GM19035 (cell line): ENCODE data around the gene MRC2.
"Not testable (repeated sequence)": the region's sequence is repeated elsewhere in the genome, so short reads cannot be mapped to it uniquely, and the experiment has no call there.

Source experiments
- ATAC-seq: cut with Tn5 transposase; IDR thresholded peaks from one replicate; pipeline ENCODE4 v1.9.1; 2021; ENCODE audit not compliant: unreplicated experiment

MRC2 gene

DNA sequence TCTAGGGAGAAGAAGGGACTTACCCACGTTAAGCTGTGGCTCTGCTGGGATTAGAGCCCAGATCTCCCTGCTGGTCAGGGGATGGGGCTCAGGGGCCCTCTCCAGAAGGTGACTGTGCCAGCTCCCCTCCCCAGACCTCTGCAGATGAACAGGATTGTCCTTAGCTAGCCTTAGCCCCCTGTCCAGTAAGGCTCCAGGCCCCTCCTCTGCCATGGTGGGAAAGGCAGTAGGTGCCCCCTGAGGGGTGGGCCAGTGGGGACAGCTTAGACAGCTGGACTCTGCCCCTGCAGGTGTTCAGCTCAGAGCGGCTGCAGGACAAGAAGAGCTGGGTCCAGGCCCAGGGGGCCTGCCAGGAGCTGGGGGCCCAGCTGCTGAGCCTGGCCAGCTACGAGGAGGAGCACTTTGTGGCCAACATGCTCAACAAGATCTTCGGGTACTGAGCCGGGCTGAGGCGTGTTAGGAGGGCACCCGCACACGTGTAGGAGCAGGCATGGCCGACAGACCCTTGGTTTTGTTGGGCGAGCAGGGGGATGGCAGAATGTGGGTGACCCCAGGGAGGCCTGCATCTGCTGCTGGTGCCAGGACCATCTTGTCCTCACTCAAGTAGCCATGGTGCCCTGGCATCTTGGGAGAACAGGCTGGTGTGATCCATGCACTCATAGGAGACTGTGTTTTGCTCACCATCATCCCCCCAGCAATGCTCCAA, 50.9 kb downstream of the MRC2 start:
- ATAC-seq: no peak

DNA sequence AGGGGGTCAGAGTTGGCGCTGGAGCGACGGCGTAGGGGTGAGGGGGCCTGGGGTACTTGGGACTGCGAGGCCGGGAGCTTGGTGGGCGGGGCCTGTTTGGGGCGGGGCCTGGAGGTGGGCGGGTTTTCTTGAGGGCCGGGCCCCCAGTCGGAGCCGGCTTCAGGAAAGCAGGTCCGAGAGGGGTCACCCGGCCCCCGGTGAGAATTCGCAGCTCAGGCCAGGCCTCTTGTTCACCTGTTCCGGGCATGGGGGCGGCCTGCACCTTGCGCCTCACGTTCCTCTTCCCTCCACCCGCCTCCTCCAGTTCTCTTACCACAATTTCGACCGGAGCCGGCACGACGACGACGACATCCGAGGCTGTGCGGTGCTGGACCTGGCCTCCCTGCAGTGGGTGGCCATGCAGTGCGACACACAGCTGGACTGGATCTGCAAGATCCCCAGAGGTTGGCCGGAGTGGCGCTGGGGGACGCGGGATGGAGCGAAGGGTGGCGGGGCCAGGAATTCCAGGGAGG, 52.5 kb downstream of the MRC2 start:
- no peak for ATAC-seq

DNA sequence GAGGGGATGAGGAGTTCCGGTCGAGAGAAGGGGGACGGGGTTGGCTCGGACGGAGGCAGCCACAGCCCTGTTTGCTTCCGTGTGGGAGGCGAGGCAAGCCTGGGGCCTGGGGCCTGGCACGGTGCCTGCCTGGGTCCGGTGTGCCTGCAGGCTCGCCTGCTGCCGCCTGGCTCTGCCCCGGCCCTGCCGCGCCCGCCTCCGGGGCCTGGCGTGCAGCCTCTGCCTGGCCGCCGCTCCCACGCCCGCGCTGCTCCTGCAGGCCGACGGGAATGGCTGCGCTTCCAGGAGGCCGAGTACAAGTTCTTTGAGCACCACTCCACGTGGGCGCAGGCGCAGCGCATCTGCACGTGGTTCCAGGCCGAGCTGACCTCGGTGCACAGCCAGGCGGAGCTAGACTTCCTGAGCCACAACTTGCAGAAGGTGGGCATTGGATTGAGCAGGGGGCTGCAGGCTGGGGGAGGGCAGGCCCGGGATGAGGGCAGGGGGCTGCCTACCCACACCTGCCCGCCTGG, 53.1 kb downstream of the MRC2 start:
- no peak for ATAC-seq

DNA sequence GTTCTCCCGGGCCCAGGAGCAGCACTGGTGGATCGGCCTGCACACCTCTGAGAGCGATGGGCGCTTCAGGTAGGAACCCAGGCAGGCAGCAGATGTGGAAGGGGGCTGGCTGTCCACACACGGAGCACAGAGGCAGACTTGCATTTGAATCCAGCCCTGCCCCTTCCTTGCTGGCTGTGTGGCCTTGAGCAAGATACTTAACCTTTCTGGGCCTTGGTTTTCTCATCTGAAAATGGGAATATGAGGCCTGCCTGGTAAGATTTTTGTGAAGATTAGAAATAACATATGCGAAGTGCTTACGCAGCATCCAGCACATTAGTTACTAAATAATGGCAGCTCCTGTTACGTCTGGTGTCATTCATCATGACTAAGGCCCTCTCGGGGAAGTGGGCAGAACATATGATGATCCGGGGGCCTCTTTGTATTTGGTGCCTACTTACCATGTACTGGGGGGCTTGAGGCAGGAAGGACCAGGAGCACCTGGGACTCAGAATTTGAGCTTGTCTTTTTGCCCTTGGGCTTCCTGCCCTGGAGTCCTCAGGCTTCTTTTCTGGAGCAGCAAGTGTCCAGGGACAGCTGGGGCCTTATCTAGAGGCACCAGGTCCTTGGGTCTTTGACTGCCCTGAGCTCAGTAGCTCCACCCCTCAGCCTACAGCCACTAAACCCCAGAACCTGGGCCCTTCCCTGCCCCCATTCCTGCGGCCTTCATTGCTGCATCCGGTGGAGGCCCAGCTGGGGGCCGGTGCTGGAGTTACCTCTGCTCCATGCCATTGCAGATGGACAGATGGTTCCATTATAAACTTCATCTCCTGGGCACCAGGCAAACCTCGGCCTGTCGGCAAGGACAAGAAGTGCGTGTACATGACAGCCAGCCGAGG, 53.8 kb downstream of the MRC2 start:
- no peak for ATAC-seq

DNA sequence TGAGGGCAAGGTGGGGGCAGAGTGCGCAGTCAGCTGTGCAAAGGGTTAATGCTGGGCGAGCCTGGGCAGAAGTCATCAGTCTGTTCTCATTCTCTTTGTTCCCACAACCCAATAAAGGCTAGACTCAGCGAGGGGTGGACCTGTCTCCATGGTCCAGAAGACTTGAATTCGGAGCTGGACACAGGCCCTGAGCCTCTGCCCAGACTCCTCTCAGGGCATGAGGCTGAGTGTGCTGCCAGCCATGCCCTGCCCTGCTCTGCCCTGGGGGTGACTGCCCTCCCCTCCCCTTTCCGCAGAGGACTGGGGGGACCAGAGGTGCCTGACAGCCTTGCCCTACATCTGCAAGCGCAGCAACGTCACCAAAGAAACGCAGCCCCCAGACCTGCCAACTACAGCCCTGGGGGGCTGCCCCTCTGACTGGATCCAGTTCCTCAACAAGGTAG, 54.5 kb downstream of the MRC2 start:
- ATAC-seq: no peak

DNA sequence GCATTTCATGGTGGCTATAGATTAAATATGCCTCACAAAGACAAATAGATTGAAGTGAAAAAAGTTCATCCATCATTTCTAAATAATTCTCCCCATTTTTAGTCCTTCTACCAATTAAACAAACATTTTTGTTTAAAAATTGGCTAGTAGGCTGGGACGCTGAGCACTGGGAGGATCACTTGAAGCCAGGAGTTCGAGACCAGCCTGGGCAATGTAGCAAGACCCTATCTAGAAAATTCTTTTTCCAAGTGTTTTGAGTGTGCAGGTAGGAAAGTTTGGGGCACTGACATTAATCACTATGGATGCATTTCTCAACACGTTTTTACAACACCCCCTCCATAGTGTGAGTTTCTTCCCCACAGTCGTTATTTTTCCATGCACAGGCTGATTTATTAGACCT, 56.7 kb downstream of the MRC2 start:
- ATAC-seq: no peak

DNA sequence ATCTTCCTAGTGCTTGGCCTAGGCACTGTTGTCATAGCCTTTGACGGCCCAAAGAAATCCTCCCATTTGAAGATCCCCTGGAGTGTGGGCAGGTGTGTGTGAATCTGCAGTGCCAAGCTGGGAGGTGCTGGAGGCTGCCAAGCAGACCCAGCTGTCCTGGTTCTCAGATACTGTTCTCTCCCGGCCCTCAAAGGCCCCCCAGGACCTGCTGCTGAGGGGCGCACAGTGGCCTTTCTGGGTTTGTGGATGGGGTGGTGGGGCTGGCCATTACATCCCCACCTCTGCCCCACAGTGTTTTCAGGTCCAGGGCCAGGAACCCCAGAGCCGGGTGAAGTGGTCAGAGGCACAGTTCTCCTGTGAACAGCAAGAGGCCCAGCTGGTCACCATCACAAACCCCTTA, 60.5 kb downstream of the MRC2 start:
- ATAC-seq: no peak

DNA sequence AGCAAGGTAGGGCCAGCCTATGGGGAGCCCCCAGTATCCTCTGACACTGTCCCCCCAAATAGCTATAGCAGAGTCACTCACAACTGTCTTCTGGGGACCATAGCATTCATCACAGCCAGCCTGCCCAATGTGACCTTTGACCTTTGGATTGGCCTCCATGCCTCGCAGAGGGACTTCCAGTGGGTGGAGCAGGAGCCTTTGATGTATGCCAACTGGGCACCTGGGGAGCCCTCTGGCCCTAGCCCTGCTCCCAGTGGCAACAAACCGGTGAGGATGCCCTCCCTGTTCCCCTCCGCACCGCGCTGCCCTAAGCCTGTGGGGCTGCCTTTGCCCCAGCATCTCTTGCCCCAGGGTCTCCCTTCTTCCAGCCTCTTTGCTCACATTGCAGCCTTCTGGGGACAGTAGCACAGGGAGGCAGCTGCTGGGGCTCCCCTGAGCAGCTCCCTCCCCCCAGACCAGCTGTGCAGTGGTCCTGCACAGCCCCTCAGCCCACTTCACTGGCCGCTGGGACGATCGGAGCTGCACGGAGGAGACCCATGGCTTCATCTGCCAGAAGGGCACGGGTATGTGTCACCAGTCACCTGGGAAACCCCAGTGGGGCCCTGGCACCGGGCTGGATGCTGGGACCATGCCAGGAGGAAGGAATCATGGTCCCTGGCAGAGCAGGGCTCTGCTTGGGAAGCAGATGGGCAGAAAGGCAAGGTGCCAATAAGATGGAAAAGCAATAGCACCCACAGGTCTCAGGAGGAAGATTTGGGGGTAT, 61.1 kb downstream of the MRC2 start:
- no peak for ATAC-seq

DNA sequence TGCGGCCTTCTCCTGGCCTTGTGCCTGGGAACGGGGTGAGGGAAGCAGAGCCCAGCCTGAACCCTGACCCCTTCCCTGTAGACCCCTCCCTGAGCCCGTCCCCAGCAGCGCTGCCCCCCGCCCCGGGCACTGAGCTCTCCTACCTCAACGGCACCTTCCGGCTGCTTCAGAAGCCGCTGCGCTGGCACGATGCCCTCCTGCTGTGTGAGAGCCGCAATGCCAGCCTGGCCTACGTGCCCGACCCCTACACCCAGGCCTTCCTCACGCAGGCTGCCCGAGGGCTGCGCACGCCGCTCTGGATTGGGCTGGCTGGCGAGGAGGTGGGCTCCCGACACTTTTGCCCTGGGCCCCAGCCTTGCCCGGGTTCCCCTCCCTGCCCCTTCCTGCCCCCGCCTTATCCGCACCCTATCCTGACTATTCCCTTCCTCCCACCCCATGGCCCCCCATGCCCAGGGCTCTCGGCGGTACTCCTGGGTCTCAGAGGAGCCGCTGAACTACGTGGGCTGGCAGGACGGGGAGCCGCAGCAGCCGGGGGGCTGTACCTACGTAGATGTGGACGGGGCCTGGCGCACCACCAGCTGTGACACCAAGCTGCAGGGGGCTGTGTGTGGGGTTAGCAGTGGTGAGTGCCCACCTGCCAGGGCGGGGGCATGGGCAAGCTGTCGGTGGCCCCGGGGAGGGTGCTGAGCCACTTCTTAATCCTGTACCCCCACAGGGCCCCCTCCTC, 62.1 kb downstream of the MRC2 start:
- ATAC-seq: no peak

DNA sequence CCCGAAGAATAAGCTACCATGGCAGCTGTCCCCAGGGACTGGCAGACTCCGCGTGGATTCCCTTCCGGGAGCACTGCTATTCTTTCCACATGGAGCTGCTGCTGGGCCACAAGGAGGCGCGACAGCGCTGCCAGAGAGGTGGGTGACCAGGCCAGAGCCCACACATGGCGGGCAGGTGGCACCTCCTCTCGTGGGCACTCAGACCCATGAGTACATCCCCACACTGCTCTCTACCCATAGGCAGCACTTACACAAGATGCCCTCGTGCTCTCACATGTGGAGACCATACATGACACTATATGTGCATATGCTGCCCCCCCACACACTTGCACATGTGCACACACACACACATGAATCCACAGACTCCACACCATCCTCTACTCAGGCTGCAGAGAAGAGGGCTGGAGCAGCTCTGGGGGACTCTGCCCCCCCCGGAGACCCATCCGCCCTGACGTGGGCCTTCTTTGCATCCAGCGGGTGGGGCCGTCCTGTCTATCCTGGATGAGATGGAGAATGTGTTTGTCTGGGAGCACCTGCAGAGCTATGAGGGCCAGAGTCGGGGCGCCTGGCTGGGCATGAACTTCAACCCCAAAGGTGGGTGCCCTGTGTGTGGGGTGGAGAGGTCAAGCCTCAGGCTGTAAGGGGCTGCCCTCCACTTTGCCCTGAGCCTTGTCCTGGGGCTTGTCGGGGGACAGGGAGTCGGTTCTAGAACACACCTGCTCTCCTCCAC, 62.9 kb downstream of the MRC2 start:
- ATAC-seq: no peak

DNA sequence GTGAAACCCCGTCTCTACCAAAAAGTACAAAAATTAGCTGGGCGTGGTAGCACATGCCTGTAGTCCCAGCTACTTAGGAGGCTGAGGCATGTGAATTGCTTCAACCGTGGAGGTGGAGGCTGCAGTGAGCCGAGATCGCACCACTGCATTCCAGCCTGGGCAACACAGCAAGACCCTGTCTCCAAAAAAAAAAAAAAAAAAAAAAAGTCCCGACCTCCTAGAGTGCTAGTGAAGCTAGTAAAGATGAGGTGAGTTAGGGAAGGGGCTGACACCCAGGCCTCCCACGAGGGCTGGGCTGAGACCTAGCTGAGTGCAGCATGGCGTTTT, 64.1 kb downstream of the MRC2 start:
- not testable (repeated sequence) for ATAC-seq

DNA sequence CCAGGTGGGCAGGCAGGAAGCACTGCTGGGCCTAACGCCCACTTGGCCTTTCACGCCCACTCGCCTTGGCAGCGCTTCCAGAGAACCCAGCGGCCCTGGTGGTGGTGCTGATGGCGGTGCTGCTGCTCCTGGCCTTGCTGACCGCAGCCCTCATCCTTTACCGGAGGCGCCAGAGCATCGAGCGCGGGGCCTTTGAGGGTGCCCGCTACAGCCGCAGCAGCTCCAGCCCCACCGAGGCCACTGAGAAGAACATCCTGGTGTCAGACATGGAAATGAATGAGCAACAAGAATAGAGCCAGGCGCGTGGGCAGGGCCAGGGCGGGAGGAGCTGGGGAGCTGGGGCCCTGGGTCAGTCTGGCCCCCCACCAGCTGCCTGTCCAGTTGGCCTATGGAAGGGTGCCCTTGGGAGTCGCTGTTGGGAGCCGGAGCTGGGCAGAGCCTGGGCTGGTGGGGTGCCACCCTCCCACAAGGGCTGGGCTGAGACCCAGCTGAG, 64.7 kb downstream of the MRC2 start:
- ATAC-seq: no peak

DNA sequence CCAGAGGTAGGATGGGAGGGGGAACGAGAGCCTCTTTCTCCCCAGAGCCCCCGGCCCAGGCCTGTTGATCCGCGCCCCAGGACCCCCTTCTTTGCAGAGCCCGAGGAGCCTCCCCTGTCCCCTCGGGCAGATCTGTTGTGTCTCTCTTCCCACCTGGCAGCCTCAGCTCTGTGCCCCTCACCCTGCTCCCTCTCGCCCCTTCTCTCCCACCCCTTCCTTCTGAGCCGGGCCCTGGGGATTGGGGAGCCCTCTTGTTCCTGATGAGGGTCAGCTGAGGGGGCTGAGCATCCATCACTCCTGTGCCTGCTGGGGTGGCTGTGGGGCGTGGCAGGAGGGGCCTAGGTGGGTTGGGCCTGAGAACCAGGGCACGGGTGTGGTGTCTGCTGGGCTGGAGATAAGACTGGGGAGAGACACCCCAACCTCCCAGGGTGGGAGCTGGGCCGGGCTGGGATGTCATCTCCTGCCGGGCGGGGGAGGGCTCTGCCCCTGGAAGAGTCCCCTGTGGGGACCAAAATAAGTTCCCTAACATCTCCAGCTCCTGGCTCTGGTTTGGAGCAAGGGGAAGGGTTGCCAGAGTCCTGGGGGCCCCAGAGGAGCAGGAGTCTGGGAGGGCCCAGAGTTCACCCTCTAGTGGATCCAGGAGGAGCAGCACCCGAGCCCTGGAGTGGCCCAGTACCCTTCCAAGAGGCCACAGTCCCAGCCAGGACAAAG, 65.4 kb downstream of the MRC2 start:
- no peak for ATAC-seq

DNA sequence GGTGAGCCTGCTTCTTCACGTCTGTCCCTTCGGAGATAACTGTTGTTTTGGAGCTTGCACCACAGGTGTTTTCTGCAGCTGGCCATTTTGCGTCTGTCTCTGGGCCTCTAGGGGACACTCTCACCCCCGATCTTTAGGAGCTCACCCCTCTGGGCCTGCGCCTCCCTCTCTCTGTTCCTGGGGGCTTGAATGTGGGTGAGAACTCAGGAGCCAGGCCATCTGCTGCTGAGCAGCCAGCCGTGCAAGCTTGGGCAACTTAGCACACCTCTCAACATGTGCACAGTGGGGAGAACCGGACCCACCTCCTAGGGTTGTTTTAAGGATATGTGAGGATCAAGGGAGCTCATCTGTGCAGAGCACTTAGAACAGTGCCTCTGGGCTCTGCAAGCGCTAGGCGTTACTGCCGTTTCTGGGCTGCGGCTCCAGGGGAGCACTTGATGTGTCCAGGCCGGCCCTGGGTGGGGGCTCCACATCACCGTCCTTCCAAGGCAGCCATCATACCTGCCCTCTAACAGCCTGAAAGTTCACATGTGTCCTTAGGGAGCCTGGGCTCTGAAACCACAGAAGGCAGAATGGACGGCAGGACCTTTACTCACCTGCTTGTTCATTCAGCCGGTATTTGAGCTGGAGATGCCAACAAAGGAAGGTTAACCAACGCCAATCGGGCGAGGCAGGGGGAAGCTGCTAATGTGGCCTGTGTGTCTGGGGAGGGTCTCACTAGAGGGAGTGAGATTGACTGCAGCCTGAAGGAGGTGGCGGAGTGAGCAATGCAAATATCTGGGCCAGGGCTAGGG, 66.3 kb downstream of the MRC2 start:
- no peak for ATAC-seq

DNA sequence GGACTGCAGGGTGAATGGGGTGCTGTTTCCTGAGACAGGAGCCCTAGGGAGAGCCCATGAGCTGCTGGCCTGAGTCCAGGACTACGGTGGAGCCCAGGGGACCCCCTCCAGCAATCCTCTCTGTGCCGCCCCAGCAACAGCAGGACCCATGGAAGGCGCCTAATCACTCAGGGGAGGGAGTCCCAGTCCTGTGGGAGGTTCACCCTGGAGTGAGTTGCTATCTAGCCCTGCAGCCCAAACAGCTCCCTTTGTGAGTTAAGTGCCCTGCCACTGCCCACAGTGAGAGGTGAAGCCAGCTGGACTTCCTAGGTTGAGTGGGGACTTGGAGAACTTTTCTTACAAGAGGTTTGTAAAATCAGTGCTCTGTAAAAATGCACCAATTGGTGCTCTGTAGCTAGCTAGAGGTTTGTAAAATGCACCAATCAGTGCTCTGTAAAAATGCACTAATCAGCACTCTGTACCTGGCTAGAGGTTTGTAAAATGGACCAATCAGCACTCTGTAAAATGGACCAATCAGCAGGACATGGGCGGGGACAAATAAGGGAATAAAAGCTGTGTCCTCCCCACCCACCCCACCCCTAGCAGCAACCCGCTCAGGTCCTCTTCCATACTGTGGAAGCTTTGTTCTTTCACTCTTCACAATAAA, 67.7 kb downstream of the MRC2 start:
- ATAC-seq: not testable (repeated sequence)

DNA sequence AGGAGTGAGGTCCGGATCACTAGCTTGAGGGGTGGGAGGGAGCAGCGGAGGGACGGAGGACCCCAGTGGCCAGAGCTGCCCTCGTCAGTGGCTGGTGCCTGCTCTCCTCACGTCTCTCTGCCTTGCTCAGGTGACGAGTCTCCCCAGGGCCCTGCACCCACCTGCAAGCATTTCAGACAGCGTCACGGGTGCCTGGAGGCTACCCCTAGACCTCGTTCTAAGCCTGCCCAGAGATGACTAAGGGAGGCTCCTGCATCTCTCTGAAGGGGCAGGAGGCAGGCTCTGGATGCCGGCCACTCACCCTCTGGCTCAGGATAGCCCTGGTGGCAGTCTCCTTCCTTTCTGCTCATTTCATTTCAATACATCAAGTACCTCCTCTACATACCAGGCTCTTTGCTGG, 68.8 kb downstream of the MRC2 start:
- ATAC-seq: no peak

DNA sequence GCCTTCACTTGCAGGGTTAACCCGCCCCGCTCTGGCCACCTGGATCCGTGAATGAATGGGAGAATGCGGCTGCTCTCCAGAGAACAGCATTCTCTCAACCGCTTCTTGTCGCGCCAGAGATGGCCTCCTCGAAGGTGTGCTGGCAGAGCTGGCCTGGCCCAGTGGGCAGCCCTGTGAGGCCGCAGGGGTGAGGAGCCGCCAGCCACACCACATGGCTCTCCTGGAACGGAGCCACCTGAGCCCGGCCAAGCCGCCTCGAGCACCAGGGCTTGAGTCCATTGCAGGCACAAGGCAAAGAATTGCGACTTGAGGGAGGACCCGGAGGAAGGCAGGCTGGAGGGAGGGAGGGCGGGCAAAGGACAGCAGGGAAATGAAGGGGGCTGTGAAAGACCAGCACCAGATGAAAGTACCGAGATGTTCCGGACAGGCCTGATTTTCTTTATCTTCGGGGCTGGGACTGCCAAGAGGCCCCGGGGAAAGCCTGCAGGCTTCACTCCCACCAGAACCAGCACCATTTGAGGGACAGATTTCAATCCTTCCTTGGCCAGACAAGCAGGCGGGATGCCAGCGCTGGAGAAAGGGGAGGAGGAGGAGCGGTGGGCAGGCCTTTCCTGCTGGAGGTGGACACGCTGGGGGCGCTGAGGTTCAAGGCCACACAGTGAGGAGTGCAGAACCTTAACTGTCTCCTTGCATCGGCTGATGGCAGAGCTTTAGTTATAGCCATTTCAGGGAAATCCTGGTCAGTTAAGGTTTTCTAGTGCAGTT, 69.4 kb downstream of the MRC2 start:
- ATAC-seq: no peak
